ENCODE data around the gene CTSZ.

GRCh38 chr20:58963060-58963584, 43.9 kb downstream of the CTSZ start:
- TF ChIP-seq CTCF (conservative IDR thresholded peaks at IDR 0.05), result peak; percentile 37
- no peak for TF ChIP-seq ZFX (IDR thresholded peaks at IDR 0.05)

Measured in C4-2B (cell line).